GM21360 (cell line): ENCODE measurements around the gene TSTD1.

Experiments
- ATAC-seq: cut with Tn5 transposase; IDR thresholded peaks from one replicate; pipeline ENCODE4 v1.9.1; 2021; ENCODE audit warnings: mild to moderate bottlenecking, moderate library complexity; ENCODE audit not compliant: unreplicated experiment

TSTD1 gene, protein sequence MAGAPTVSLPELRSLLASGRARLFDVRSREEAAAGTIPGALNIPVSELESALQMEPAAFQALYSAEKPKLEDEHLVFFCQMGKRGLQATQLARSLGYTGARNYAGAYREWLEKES

GRCh38 chr1:161038523-161039153, at the start of gene TSTD1:
Gene TSTD1, minus strand, starts transcription at chr1:161038964. Its CDS starts 75 bp downstream, at chr1:161038889.
- ATAC-seq: peak; percentile 81

- ATAC-seq: no peak
These were observed 47.7 kb upstream of the TSTD1 start for GRCh38 chr1:161086457-161086856.

- ATAC-seq: no peak
These were observed 46.4 kb upstream of the TSTD1 start for GRCh38 chr1:161085165-161085564.

DNA sequence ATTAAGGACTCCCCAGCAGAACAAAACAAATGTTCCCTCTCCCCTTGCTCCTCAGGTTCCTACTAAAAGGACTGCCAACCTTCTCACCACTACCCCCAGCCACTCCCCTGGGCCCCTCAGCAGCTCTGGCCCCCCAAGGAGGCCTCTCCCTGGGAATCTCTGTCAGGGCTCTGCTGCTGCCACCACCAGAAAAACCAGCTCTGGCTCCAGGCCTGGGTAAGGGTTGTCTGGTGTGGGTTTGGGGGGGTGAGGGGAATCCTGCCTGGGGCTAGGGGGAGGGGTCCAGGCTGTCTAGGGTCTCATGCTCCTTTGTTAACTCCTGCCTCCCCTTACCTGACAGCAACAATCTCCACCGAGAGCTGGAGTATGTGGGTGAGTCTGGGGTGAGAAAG, 45.8 kb upstream of the TSTD1 start:
- ATAC-seq: no peak

GRCh38 chr1:161083748-161084596, 45.2 kb upstream of the TSTD1 start:
- no peak for ATAC-seq

DNA sequence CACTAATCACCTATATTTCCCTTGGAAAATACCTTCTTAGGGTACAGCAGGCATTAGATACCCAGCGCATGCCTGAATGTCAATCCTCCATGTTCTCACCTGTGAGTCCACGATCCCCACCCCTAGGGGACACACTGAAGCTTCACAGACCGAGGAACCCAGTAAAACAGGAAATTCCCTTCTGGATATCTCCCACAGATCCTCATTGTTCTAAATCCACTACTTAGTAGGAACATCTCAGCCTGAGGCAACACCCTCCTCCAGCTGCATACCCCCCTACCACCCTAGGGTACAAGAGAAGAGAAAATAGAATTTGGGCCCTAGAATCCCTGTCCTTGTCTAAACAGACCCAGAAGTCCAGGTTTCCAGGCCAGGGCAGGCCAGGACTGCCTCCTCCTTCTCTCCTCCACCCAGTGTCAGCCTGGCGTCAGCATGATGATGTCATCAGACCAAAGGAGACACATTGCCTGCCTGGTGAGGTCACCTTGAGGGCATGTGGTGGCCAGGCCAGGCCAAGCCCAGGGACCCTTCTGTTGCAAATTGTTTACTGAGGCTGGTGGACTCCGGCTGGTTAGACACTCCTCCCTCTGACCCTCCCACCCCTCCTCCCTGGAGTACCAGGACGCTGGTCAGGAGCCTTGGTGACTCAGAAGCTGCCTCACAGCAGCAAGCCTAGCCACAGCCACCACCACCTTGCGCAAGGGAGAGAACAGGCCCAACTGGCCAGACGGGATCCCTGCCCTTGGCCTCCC, 44.4 kb upstream of the TSTD1 start:
- ATAC-seq: no peak

DNA sequence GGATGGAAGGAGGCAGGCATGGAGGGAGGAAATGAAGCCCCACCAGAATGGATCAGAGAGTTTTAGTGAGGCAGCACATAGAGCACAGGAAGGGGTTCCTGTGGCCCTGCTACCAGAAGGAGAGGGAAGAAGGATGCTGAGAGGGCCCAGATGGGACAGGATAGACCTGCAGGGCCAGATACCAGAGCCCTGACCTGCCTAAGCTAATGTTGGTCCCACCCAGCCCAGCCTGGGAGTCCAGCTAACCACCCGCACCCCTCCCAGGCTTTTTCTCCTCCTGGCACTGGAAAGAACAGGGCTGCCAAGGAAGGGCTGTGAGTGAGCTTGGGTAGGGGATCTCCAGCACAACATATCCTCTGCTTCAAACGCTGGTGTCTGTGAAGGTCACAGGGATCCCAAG, 43.7 kb upstream of the TSTD1 start:
- no peak for ATAC-seq

GRCh38 chr1:161081519-161081918, 42.8 kb upstream of the TSTD1 start:
- no peak for ATAC-seq

DNA sequence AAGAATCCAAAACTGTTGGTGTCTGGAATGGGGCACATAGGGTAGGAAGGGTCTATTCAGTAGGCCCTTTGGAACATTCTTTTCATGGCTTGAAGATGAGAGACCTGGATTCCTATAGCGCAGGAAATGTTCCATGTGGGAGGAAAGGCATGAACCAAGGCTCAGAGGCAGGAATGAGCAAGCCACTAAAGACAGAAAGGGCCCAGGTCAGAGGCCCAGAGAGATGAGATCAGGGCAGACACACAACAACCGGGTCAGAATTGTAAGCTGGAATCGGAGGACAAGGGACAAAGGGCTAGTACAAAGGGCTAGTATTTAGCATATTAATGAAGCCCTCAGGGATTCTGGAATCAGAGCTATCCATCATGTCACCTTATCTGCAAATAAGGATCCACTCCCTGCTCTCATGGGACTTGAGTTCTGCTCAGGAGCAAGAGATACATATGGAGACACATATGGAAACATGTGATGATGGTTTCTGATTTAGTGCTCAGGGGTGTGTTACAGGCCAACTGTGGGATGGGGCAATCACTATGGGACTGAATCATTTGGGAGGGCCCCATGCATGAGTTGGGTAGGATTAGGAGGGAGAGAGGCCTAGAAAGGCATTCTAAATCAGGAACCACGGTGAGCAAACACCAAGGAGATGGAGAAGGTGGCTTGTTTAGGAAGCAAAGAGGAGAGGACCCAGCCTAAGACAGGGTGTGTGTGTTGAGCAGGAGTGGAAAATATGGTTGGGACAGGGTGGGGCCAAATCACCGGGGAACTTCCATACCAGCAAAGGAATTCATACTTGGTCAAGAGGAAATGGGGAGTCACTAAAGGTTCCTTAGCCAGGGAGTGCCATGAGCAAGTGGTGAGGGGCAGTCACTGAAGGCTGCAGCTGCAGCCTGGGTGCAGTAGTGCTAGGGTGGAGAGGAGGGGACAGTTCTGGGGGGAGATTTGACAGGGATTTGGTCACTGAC, 42.0 kb upstream of the TSTD1 start:
- no peak for ATAC-seq

- no peak for ATAC-seq
These were observed 40.8 kb upstream of the TSTD1 start for GRCh38 chr1:161079436-161080110.

- ATAC-seq: no peak
These were observed 38.7 kb upstream of the TSTD1 start for GRCh38 chr1:161077426-161077825.

DNA sequence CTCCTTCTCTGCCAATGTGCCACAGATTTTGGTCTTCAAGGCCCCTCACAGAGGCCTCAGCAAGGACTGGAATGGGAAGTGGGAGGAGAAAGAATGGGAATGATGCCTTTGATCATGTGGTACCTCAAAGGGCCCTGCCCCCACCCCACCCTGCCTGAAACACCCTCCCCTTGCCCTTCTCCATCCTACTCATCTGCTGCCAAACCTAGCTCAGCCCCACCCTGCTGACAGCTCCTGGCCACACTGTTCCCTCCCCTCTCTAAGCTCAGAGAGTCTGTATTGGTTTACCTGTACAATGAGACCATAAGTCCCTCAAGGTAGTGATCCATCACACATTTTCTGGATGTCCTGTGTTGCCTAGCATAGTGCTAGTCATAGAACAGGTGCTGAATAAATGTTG, 37.6 kb upstream of the TSTD1 start:
- no peak for ATAC-seq

- no peak for ATAC-seq
These were observed 36.1 kb upstream of the TSTD1 start for GRCh38 chr1:161074676-161075368.

DNA sequence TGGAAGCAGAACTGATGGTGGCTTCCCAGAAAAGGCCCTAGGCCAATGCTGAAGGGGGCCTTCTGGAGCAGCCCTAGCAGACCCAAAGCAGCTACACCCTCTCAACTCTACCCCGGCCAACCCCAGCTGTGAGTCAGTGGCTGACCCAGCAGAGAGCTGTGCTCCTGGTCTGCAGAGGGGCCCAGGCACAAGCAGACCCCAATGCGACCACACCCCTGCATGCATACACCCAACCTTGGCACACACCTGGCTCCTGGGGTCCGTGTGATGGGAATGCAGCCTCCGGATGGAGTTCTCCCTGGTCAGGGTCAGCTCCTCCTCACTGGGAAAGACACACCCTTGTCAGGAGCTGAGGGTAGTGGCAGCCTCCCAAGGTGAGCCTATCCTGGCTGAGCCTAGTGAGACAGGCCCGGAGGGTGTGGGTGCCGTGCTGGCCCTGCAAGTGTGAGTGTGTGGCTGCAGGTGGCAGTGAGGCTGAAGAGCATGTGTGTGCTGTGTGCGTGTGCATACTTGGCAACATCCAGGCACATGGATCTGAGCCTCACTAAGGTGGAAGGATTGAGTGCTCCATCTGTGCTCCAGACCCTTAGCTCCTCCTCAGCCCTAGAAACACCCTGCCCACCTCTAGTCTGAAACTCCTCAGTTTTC, 34.8 kb upstream of the TSTD1 start:
- ATAC-seq: no peak

DNA sequence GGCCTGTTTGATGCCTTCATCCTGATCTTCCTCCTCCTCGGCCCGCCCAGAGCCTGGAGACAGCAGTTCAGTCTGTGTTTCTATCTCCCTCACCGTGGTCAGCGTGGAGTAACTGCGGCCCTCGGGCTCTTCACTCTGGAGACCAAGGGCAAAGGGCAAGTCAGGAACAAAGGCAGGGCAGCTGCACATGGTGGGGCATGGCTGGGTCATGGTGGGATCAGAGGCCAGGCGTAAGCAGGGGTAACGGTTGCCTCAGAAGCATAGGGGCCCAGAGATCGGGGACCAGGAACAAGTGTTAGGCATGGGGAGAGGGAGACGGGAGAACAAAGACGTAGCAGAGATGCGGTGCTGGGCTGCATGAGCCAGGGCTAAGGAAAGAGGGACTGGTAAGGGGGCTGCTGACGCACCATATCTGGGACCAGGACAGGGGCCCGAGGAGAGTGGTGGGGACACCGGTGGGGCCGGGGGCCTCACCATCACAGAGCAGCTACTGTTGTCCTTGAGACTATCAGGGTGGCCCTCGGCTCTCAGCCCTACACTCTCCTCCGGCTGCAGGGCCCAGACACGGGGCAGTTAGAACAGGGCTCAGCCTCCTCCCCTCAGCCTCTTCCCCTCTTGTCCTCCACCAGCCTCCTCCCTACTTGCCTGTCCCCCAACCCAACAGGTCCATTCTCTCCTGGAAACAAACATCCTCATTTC, 34.1 kb upstream of the TSTD1 start:
- ATAC-seq: no peak

- ATAC-seq: no peak
These were observed 33.2 kb upstream of the TSTD1 start for GRCh38 chr1:161071886-161072371.

- no peak for ATAC-seq
These were observed 32.0 kb upstream of the TSTD1 start for GRCh38 chr1:161070761-161071160.

DNA sequence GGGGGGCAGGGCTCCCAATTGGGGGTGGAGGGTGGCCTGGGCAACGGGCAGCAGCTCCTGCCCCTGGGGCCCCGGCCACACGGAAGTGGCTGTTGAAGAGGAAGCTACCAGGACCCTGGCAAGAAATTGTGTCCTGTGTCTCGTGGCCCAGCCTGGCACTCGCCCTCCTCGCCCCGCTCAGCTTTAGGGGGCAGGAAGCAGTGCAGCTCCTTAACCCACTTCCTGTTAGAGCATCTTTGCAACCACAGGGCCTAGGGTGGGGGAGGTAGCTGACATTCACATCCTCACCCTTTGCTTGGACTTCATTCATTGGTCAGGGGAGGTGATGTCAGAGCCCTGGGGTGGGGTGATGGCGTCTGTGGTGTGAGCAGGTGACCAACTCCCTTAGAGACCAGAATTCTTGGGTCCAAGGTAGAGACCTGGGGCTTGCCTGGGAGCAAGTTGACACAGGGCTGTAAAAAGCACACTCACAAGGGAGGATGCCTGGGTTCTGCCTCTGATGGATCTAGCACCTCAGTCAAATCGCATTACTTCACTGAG, 31.0 kb upstream of the TSTD1 start, which contains the start of gene ARHGAP30:
ARHGAP30 (minus strand) TSS at position 161 of the 540 bp plus-strand sequence. CDS start 267 bp downstream, outside the sequence.
- peak; percentile 70 for ATAC-seq
